ENCODE measurements around the gene PNRC2. TPM values are rescaled to one million over a fixed set of nuclear protein-coding genes. Genes with fewer than 3 reads are reported as not detected.

PNRC2 gene
- total RNA-seq, 1 experiment from 2014 or later, result 166 TPM

DNA sequence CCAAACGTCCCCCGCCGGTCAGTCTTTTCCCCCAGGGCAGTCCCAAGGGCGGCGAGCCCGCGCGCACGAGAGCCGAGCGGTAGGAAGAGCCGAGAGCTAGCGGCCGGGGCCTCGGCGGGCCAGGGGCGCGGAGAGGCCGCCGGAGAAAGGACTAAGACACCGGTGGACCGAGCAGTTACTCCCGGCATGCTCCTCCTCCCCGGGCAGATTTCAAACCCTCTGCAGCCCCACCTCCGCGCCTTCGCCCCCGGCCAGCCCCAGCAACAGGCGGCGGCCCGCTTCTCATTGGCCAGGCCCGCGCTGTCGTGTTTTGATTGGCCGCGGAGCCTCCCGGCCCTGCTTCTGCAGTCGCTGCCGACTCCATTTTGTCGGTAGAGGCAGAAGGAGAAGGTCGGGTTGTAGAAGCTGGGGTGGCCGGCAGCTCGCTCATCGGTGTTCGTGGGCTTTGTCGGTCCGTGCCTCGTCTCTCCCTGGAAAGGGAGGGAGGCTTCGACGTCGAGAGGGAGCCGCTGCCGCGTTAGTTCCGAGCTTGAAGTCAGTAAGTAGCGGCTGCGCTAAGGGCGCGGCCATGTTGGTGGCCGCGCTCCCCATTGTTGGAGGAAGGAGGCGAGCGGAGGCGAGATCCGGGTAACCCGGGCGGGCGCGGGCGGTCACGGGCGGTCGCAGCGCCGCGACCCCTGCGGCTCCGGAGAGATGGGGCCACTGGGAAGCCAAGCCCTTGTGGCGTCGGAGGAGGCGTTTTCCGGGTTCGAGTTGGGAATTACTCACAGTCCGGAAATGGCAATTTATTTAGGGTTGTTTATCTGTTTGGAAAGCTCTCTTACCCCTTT lies at the start of gene PNRC2 (continued):
- TF ChIP-seq, protein P1, sequence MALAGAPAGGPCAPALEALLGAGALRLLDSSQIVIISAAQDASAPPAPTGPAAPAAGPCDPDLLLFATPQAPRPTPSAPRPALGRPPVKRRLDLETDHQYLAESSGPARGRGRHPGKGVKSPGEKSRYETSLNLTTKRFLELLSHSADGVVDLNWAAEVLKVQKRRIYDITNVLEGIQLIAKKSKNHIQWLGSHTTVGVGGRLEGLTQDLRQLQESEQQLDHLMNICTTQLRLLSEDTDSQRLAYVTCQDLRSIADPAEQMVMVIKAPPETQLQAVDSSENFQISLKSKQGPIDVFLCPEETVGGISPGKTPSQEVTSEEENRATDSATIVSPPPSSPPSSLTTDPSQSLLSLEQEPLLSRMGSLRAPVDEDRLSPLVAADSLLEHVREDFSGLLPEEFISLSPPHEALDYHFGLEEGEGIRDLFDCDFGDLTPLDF (CRISPR knock-in tag; IDR thresholded peaks at IDR 0.05), result 0 out of 2 replicates have a peak, but pooled peaks have one; percentile 60
- TF ChIP-seq PRRX2 (CRISPR knock-in tag; IDR thresholded peaks at IDR 0.05), result no peak
- TF ChIP-seq, protein P2, sequence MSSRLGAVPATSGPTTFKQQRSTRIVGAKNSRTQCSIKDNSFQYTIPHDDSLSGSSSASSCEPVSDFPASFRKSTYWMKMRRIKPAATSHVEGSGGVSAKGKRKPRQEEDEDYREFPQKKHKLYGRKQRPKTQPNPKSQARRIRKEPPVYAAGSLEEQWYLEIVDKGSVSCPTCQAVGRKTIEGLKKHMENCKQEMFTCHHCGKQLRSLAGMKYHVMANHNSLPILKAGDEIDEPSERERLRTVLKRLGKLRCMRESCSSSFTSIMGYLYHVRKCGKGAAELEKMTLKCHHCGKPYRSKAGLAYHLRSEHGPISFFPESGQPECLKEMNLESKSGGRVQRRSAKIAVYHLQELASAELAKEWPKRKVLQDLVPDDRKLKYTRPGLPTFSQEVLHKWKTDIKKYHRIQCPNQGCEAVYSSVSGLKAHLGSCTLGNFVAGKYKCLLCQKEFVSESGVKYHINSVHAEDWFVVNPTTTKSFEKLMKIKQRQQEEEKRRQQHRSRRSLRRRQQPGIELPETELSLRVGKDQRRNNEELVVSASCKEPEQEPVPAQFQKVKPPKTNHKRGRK (CRISPR knock-in tag; IDR thresholded peaks at IDR 0.05; ENCODE audit: borderline replicate concordance), result no peak
- TF ChIP-seq FOXP1 (CRISPR knock-in tag; IDR thresholded peaks at IDR 0.05; ENCODE audit: borderline replicate concordance), result peak; percentile 56; the same call in 1 of the 2 replicates
- no peak for TF ChIP-seq ETV6 (CRISPR knock-in tag; IDR thresholded peaks at IDR 0.05)
- TF ChIP-seq NR1H2 (CRISPR knock-in tag; IDR thresholded peaks at IDR 0.05), result no peak
- no peak for TF ChIP-seq CREB1 (CRISPR knock-in tag; IDR thresholded peaks at IDR 0.05)
- TF ChIP-seq, protein P3, sequence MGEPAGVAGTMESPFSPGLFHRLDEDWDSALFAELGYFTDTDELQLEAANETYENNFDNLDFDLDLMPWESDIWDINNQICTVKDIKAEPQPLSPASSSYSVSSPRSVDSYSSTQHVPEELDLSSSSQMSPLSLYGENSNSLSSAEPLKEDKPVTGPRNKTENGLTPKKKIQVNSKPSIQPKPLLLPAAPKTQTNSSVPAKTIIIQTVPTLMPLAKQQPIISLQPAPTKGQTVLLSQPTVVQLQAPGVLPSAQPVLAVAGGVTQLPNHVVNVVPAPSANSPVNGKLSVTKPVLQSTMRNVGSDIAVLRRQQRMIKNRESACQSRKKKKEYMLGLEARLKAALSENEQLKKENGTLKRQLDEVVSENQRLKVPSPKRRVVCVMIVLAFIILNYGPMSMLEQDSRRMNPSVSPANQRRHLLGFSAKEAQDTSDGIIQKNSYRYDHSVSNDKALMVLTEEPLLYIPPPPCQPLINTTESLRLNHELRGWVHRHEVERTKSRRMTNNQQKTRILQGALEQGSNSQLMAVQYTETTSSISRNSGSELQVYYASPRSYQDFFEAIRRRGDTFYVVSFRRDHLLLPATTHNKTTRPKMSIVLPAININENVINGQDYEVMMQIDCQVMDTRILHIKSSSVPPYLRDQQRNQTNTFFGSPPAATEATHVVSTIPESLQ (CRISPR knock-in tag; IDR thresholded peaks at IDR 0.05), result no peak
- no peak for TF ChIP-seq JAZF1 (CRISPR knock-in tag; IDR thresholded peaks at IDR 0.05)
- TF ChIP-seq, protein P4, sequence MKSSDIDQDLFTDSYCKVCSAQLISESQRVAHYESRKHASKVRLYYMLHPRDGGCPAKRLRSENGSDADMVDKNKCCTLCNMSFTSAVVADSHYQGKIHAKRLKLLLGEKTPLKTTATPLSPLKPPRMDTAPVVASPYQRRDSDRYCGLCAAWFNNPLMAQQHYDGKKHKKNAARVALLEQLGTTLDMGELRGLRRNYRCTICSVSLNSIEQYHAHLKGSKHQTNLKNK (CRISPR knock-in tag; IDR thresholded peaks at IDR 0.05), result no peak
- TF ChIP-seq, protein P5, sequence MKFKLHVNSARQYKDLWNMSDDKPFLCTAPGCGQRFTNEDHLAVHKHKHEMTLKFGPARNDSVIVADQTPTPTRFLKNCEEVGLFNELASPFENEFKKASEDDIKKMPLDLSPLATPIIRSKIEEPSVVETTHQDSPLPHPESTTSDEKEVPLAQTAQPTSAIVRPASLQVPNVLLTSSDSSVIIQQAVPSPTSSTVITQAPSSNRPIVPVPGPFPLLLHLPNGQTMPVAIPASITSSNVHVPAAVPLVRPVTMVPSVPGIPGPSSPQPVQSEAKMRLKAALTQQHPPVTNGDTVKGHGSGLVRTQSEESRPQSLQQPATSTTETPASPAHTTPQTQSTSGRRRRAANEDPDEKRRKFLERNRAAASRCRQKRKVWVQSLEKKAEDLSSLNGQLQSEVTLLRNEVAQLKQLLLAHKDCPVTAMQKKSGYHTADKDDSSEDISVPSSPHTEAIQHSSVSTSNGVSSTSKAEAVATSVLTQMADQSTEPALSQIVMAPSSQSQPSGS (CRISPR knock-in tag; IDR thresholded peaks at IDR 0.05; ENCODE audit: borderline replicate concordance, low read depth), result no peak
- TF ChIP-seq, protein P6, sequence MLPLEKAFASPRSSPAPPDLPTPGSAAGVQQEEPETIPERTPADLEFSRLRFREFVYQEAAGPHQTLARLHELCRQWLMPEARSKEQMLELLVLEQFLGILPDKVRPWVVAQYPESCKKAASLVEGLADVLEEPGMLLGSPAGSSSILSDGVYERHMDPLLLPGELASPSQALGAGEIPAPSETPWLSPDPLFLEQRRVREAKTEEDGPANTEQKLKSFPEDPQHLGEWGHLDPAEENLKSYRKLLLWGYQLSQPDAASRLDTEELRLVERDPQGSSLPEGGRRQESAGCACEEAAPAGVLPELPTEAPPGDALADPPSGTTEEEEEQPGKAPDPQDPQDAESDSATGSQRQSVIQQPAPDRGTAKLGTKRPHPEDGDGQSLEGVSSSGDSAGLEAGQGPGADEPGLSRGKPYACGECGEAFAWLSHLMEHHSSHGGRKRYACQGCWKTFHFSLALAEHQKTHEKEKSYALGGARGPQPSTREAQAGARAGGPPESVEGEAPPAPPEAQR (CRISPR knock-in tag; IDR thresholded peaks at IDR 0.05), result no peak
- TF ChIP-seq TEAD4 (CRISPR knock-in tag; IDR thresholded peaks at IDR 0.05), result no peak
- TF ChIP-seq SMAD4 (CRISPR knock-in tag; IDR thresholded peaks at IDR 0.05), result no peak

DNA sequence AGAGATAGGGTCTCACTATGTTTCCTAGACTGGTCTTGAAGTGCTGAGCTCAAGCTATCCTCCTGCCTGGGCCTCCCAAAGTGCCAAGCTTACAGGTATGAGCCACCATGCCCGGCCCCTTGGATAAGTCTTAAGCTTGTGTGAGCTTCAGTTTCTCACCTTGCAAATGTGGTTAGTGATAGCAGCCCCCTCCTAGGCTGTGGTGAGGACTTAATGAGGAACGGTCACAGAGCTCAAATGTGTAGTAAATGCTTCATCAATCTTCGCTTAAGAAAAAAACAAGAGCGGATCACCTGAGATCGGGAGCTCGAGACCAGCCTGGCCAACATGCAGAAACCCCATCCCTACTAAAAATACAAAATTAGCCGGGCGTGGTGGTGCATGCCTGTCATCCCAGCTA lies 49.5 kb upstream of the PNRC2 start:
- POLR2A ChIA-PET, result interaction anchor here (0.7 kb wide), 1 partner anchor 161 kb away, joined by 4 read pairs; no protein-coding TSS in a partner anchor
- ATAC-seq, result no peak
- CTCF ChIA-PET, result interaction anchor here (0.6 to 5.3 kb wide), 7 partner anchors 28 to 240 kb away, joined by 3 to 44 read pairs (median 3); no protein-coding TSS in a partner anchor
- TF ChIP-seq, protein P7, sequence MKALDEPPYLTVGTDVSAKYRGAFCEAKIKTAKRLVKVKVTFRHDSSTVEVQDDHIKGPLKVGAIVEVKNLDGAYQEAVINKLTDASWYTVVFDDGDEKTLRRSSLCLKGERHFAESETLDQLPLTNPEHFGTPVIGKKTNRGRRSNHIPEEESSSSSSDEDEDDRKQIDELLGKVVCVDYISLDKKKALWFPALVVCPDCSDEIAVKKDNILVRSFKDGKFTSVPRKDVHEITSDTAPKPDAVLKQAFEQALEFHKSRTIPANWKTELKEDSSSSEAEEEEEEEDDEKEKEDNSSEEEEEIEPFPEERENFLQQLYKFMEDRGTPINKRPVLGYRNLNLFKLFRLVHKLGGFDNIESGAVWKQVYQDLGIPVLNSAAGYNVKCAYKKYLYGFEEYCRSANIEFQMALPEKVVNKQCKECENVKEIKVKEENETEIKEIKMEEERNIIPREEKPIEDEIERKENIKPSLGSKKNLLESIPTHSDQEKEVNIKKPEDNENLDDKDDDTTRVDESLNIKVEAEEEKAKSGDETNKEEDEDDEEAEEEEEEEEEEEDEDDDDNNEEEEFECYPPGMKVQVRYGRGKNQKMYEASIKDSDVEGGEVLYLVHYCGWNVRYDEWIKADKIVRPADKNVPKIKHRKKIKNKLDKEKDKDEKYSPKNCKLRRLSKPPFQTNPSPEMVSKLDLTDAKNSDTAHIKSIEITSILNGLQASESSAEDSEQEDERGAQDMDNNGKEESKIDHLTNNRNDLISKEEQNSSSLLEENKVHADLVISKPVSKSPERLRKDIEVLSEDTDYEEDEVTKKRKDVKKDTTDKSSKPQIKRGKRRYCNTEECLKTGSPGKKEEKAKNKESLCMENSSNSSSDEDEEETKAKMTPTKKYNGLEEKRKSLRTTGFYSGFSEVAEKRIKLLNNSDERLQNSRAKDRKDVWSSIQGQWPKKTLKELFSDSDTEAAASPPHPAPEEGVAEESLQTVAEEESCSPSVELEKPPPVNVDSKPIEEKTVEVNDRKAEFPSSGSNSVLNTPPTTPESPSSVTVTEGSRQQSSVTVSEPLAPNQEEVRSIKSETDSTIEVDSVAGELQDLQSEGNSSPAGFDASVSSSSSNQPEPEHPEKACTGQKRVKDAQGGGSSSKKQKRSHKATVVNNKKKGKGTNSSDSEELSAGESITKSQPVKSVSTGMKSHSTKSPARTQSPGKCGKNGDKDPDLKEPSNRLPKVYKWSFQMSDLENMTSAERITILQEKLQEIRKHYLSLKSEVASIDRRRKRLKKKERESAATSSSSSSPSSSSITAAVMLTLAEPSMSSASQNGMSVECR (CRISPR knock-in tag; IDR thresholded peaks at IDR 0.05; ENCODE audit: borderline replicate concordance), result no peak
- TF ChIP-seq, protein P2 (CRISPR knock-in tag; IDR thresholded peaks at IDR 0.05; ENCODE audit: borderline replicate concordance), result no peak
- no peak for TF ChIP-seq ESRRA (CRISPR knock-in tag; IDR thresholded peaks at IDR 0.05; ENCODE audit: borderline replicate concordance)
- TF ChIP-seq, protein P8, sequence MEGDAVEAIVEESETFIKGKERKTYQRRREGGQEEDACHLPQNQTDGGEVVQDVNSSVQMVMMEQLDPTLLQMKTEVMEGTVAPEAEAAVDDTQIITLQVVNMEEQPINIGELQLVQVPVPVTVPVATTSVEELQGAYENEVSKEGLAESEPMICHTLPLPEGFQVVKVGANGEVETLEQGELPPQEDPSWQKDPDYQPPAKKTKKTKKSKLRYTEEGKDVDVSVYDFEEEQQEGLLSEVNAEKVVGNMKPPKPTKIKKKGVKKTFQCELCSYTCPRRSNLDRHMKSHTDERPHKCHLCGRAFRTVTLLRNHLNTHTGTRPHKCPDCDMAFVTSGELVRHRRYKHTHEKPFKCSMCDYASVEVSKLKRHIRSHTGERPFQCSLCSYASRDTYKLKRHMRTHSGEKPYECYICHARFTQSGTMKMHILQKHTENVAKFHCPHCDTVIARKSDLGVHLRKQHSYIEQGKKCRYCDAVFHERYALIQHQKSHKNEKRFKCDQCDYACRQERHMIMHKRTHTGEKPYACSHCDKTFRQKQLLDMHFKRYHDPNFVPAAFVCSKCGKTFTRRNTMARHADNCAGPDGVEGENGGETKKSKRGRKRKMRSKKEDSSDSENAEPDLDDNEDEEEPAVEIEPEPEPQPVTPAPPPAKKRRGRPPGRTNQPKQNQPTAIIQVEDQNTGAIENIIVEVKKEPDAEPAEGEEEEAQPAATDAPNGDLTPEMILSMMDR (IDR thresholded peaks at IDR 0.05), result no peak
- TF ChIP-seq HMGA2 (CRISPR knock-in tag; IDR thresholded peaks at IDR 0.05), result no peak

More for the DNA sequence above, 49.5 kb upstream of the PNRC2 start:
- Mint-ChIP-seq H3K9me3 (no peaks in the 10 kb centered on the region), H3K27me3 (ENCODE audit: low read depth) (peaks cover 10% of the 10 kb centered on the region), H3K4me1 (peaks cover 8% of the 10 kb centered on the region), H3K27ac (no peak overlapping the region), H3K4me3 (no peak overlapping the region), H3K36me3 (no peaks in the 10 kb centered on the region)
- DNase-seq (ENCODE audit: low spot score), result no peak
